Measurements from ENCODE around the gene TYRO3.
A peak's percentile ranks its signal among the peaks of the same experiment; 100 is the strongest.
"Not testable (repeated sequence)": the region's sequence is repeated elsewhere in the genome, so short reads cannot be mapped to it uniquely, and the experiment has no call there.

TYRO3 gene

DNA sequence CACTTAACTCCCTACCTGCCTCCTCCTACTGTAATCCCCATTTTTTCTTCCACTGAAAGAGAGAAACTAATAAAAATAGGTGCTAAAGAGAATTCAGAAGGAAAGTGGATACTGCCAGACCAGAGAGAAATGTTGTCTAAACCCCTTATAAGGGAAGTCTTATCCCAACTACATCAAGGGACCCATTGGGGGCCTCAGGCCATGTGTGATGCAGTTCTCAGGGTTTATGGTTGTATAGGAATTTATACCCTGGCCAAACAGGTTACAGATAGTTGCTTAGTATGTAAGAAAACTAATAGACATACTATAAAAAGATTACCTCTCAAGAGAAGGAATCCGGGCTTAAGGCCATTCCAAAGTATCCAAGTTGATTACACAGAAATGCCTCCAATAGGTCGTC, 30.6 kb downstream of the TYRO3 start:
- not testable (repeated sequence) for H3K27ac ChIP-seq (ENCODE audit: low read depth, low read length); H2AFZ ChIP-seq (ENCODE audit: low read length, unreplicated experiment); H3K4me1 ChIP-seq (ENCODE audit: control insufficient read depth, insufficient read depth, low read length, unreplicated experiment); H3K79me2 ChIP-seq (ENCODE audit: control insufficient read depth, insufficient read depth, low read length, unreplicated experiment); H3K4me3 ChIP-seq (ENCODE audit: low read depth, low read length); H3K36me3 ChIP-seq (ENCODE audit: insufficient read depth, low read length)
- H3K27me3 ChIP-seq (ENCODE audit: insufficient read depth, low read length): peaks cover 16% of the 10 kb centered on the region

DNA sequence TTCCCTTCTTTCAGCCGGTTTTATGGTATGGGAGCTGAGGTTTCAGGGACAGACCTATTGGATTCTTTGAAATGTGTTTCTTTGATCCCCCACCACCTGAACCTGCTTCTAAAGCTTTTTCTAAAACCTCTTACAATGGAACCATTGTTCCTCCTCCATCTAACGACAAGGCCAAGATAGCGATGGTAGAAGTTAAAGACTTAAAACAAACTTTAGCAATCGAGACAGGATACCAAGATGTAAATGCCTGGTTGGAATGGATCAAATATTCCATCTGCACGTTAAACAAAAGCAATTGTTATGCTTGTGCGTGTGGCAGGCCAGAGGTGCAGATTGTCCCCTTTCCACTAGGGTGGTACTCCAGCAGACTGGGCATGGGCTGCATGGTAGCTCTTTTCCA, 32.2 kb downstream of the TYRO3 start:
- not testable (repeated sequence) for H3K27ac ChIP-seq (ENCODE audit: low read depth, low read length); H3K4me3 ChIP-seq (ENCODE audit: low read depth, low read length); H2AFZ ChIP-seq (ENCODE audit: low read length, unreplicated experiment); H3K36me3 ChIP-seq (ENCODE audit: insufficient read depth, low read length); H3K79me2 ChIP-seq (ENCODE audit: control insufficient read depth, insufficient read depth, low read length, unreplicated experiment); H3K4me1 ChIP-seq (ENCODE audit: control insufficient read depth, insufficient read depth, low read length, unreplicated experiment)
- peaks cover 16% of the 10 kb centered on the region for H3K27me3 ChIP-seq (ENCODE audit: insufficient read depth, low read length)

DNA sequence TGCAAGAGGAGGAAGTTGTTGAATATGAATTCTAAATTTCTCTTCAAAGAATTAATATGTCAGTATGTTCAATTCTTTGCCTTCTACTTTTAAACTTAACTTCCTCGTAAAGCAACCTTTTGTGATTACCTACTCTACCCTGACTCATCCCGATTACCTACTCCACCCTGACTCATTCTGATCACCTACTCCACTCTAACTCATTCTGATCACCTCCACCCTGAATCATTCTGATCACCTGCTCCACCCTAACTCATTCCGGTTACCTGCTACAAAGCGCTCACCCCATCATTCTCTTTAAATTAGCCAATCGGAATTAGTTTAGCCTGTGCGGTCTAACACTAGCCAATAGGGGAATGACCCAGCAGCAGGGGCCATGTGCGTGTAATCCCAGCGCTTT, 33.7 kb downstream of the TYRO3 start:
- not testable (repeated sequence) for H3K79me2 ChIP-seq (ENCODE audit: control insufficient read depth, insufficient read depth, low read length, unreplicated experiment); H3K27ac ChIP-seq (ENCODE audit: low read depth, low read length); H3K4me1 ChIP-seq (ENCODE audit: control insufficient read depth, insufficient read depth, low read length, unreplicated experiment); H3K4me3 ChIP-seq (ENCODE audit: low read depth, low read length); H3K36me3 ChIP-seq (ENCODE audit: insufficient read depth, low read length); H2AFZ ChIP-seq (ENCODE audit: low read length, unreplicated experiment)
- H3K27me3 ChIP-seq (ENCODE audit: insufficient read depth, low read length): peaks cover 16% of the 10 kb centered on the region

DNA sequence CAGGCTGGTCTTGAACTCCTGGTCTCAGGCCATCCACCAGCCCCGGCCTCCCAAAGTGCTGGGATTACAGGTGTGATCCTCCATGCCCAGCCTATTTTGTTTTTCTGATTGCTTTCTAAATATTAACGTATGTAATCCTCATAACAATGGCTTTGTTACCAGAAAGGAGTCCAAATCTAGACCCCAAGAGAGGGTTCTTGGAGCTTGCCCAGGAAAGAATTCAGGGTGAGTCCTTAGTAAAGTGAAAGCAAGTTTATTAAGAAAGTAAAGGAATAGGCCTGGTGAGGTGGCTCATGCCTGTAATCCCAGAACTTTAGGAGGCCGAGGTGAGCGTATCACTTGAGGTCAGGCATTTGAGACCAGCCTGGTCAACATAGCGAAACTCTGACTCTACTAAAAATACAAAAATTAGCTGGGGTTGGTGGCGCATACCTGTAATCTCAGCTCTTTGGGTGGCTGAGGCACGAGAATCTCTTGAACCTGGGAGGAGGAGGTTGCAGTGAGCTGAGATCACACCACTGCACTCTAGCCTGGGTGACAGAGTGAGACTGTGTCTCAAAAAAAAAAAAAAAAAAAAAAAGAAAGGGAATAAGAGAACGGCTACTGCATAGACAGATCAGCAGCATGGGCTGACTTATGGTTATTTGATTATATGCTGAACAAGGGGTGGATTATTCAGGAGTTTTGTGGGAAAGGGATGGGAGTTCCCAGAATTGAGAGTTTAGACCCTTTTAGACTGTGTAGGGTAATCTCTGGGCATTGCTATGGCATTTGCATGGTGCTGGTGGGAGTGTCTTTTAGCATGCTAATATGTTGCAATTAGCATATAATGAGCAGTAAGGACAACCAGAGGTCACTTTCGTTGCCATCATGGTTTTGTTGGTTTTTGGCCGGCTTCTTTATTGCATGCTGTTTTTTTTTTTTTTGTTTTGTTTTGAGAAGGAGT, 36.1 kb downstream of the TYRO3 start:
- no peaks in the 10 kb centered on the region for H3K36me3 ChIP-seq (ENCODE audit: insufficient read depth, low read length)
- H3K27me3 ChIP-seq (ENCODE audit: insufficient read depth, low read length): peaks cover 13% of the 10 kb centered on the region
- no peaks in the 10 kb centered on the region for H3K79me2 ChIP-seq (ENCODE audit: control insufficient read depth, insufficient read depth, low read length, unreplicated experiment)
- H3K4me1 ChIP-seq (ENCODE audit: control insufficient read depth, insufficient read depth, low read length, unreplicated experiment): no peaks in the 10 kb centered on the region
- no peak overlapping the region for H2AFZ ChIP-seq (ENCODE audit: low read length, unreplicated experiment)
- H3K4me3 ChIP-seq (ENCODE audit: low read depth, low read length): no peak overlapping the region
- H3K27ac ChIP-seq (ENCODE audit: low read depth, low read length): no peak overlapping the region

DNA sequence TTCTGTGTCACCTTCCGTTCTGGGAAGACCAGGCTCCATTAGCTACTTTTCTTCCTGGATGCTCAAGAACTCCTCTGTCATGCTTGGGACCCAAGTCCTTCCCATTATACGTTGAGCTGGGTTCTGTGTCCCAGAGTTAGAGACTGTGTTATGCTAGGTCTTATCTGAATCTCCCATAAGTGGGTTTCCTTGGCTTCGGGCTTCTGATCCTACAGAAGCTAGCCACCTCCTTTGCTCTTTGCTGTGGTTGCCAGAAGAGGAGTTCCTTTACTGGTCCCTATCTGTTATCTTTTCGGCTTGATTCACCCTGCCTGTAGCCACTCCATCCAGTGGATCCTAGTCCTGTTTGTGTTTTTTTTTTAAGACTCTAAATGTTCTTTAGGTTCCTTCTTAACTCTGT, 38.0 kb downstream of the TYRO3 start:
- Histone ChIP-seq H3K36me3 (ENCODE audit: insufficient read depth, low read length) (no peaks in the 10 kb centered on the region), H2AFZ (ENCODE audit: low read length, unreplicated experiment) (no peak overlapping the region), H3K4me3 (ENCODE audit: low read depth, low read length) (no peak overlapping the region), H3K27ac (ENCODE audit: low read depth, low read length) (no peak overlapping the region), H3K27me3 (ENCODE audit: insufficient read depth, low read length) (no peaks in the 10 kb centered on the region), H3K4me1 (ENCODE audit: control insufficient read depth, insufficient read depth, low read length, unreplicated experiment) (no peaks in the 10 kb centered on the region), H3K79me2 (ENCODE audit: control insufficient read depth, insufficient read depth, low read length, unreplicated experiment) (no peaks in the 10 kb centered on the region)

DNA sequence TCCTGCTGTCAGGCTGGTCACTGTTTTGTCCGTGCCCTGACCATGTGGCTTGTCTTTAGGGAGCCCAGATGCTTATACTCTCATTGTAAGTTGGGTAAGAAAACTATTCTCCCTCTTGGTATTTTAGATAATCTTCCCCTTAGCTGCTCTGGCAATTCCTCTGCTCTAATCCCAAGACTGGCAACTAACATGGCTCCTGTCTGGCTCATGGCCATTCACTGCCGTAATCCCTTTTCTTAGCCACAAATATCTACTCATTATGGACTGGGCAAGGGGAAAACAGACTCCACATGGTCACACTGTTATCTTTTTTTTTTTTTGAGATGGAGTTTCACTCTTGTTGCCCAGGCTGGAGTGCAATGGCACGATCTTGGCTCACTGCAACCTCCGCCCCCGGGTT, 38.8 kb downstream of the TYRO3 start:
- Histone ChIP-seq H3K79me2 (ENCODE audit: control insufficient read depth, insufficient read depth, low read length, unreplicated experiment) (no peaks in the 10 kb centered on the region), H3K36me3 (ENCODE audit: insufficient read depth, low read length) (no peaks in the 10 kb centered on the region), H3K4me3 (ENCODE audit: low read depth, low read length) (no peak overlapping the region)

DNA sequence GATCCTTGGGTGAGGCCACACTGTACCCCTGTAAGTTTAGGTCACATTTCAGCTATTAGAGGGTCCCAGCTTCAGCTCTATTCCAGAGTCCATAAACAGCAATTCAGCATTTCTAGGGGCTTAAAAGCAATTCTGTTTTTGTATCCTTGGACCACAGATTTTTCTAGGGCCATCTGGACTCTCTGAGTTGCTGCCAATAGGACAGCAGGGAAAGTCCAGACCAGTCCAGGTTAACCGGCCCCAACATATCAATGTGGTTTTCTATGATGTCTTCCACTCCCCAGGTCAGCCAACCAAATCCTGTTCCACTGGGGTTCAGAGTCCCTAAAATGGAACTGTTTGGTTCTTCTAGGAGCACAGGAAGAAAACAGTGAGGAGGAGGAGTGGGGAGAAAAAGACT, 40.0 kb downstream of the TYRO3 start:
- Histone ChIP-seq H2AFZ (ENCODE audit: low read length, unreplicated experiment) (no peak overlapping the region), H3K79me2 (ENCODE audit: control insufficient read depth, insufficient read depth, low read length, unreplicated experiment) (no peaks in the 10 kb centered on the region), H3K27ac (ENCODE audit: low read depth, low read length) (no peak overlapping the region), H3K4me1 (ENCODE audit: control insufficient read depth, insufficient read depth, low read length, unreplicated experiment) (no peaks in the 10 kb centered on the region), H3K27me3 (ENCODE audit: insufficient read depth, low read length) (no peaks in the 10 kb centered on the region), H3K4me3 (ENCODE audit: low read depth, low read length) (no peak overlapping the region), H3K36me3 (ENCODE audit: insufficient read depth, low read length) (no peaks in the 10 kb centered on the region)

More for the DNA sequence above, 38.8 kb downstream of the TYRO3 start:
- Histone ChIP-seq H2AFZ (ENCODE audit: low read length, unreplicated experiment) (no peak overlapping the region), H3K27ac (ENCODE audit: low read depth, low read length) (no peak overlapping the region), H3K4me1 (ENCODE audit: control insufficient read depth, insufficient read depth, low read length, unreplicated experiment) (no peaks in the 10 kb centered on the region), H3K27me3 (ENCODE audit: insufficient read depth, low read length) (no peaks in the 10 kb centered on the region)

DNA sequence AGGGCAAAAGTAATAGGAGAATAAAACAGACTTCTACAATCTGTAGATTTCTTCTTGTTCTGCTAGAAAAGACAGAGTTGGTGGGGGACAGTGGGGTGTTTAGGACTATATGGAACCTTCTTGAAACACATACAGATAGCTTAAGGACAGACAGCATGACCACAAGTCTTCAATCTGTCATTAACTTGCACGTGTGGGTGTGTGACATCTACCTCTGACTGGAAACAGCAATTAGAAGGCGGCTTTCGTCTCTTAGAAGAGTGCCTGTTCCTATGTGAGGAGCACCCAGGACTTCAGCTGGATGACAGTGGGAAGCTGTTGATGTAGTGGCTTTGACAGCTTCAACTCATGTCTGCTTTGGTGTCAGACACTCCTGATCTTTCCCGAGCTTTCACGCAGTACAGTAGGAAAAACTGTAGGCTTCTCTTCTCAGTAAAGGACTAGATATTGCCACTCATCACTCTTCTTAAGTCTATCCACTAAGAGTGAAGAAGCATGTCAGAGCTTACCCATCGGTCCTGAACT, 44.5 kb downstream of the TYRO3 start:
- Histone ChIP-seq H3K4me1 (ENCODE audit: control insufficient read depth, insufficient read depth, low read length, unreplicated experiment) (peaks cover 14% of the 10 kb centered on the region), H3K36me3 (ENCODE audit: insufficient read depth, low read length) (no peaks in the 10 kb centered on the region), H3K4me3 (ENCODE audit: low read depth, low read length) (peak overlapping the region; percentile 81), H2AFZ (ENCODE audit: low read length, unreplicated experiment) (peak overlapping the region; percentile 92), H3K27ac (ENCODE audit: low read depth, low read length) (no peak overlapping the region), H3K27me3 (ENCODE audit: insufficient read depth, low read length) (no peaks in the 10 kb centered on the region), H3K79me2 (ENCODE audit: control insufficient read depth, insufficient read depth, low read length, unreplicated experiment) (no peaks in the 10 kb centered on the region)

DNA sequence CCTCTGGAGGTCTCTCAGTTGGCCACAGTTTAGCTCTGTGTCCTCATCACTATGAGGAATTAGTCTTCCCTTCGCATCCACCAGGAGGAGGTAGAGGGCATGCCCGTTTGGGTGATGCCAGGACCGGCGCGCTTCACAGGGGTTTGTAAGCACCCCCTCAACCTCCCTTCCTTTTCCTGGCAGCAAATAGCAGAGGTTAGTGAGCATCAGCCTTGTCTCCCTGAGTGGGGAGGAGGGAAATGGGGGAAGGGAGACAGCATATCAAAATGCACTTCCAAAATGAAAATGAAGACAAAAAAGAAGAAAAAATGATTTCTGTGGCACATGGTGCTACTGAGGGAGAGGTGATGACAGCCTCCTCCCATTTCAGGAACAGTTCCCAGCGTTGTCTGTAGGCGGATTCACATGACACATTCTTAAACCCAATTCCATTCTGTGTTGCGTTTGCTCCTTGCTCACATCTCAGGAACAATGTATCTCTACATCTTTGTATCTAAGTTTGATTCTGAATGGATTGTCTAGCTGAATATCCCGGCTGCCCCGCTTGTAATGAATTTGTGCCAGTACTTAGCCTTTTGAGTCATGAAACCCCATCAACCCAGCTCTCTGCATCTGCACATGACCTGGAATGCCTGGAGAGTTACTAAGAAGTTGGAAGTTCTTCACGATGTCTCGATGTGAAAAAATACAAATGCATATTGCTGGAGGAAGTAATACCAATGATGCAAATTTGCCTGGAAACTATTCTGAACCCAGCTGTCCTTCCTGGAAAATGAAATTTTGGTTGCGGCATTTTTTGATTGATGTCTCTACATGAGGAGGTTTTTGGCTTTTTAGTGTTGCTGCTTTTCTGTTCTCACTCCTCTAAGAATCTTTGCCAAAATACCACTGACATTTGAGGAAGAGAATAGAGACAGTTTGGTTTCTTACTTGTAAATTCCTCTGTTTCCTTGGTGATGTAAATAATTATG, 45.2 kb downstream of the TYRO3 start:
- peaks cover 14% of the 10 kb centered on the region for H3K4me1 ChIP-seq (ENCODE audit: control insufficient read depth, insufficient read depth, low read length, unreplicated experiment)
- H3K27me3 ChIP-seq (ENCODE audit: insufficient read depth, low read length): no peaks in the 10 kb centered on the region
- H2AFZ ChIP-seq (ENCODE audit: low read length, unreplicated experiment): peak overlapping the region; percentile 92
- peak overlapping the region; percentile 48 for H3K27ac ChIP-seq (ENCODE audit: low read depth, low read length)
- no peaks in the 10 kb centered on the region for H3K79me2 ChIP-seq (ENCODE audit: control insufficient read depth, insufficient read depth, low read length, unreplicated experiment)
- no peaks in the 10 kb centered on the region for H3K36me3 ChIP-seq (ENCODE audit: insufficient read depth, low read length)
- H3K4me3 ChIP-seq (ENCODE audit: low read depth, low read length): peak overlapping the region; percentile 81

DNA sequence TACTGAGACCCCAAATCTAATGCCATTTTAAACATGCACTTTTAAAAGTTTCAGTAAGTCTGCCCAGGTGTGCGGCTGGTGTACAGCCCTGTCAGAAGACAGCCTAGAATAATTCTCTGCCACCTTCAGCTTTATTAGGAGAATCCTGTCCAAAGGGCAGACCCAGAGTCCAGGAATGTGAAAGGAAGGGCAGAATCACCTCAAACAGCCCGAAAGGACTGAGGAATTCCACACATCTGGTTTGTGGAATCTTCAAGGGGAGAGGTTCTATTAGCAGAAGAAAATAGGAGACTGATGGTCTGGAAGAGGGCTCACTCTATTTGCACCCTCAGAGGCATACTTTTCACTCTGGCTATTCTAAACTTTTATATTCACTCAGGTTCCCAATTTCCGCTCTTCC, 46.6 kb downstream of the TYRO3 start:
- Histone ChIP-seq H3K36me3 (ENCODE audit: insufficient read depth, low read length) (no peaks in the 10 kb centered on the region), H3K27me3 (ENCODE audit: insufficient read depth, low read length) (no peaks in the 10 kb centered on the region), H3K4me3 (ENCODE audit: low read depth, low read length) (no peak overlapping the region), H3K79me2 (ENCODE audit: control insufficient read depth, insufficient read depth, low read length, unreplicated experiment) (no peaks in the 10 kb centered on the region), H3K27ac (ENCODE audit: low read depth, low read length) (no peak overlapping the region), H2AFZ (ENCODE audit: low read length, unreplicated experiment) (no peak overlapping the region), H3K4me1 (ENCODE audit: control insufficient read depth, insufficient read depth, low read length, unreplicated experiment) (peaks cover 14% of the 10 kb centered on the region)
